SH-SY5Y (cell line): ENCODE measurements around the gene PIEZO2.

Source experiments
- GATA2 ChIP-seq: IDR thresholded peaks from 2 replicates; pipeline ENCODE4 v1.6.1; 2011; ENCODE audit warnings: mild to moderate bottlenecking, low read depth, low read length
- GATA3 ChIP-seq: IDR thresholded peaks from 2 replicates; pipeline ENCODE4 v1.6.1; 2011; ENCODE audit warnings: low read depth, mild to moderate bottlenecking, low read length, moderate library complexity

- TF ChIP-seq GATA3 = no peak
- TF ChIP-seq GATA2 = no peak
Measured at GRCh38 chr18:11064727-11065460, 84.5 kb downstream of the PIEZO2 start.
